Spleen (tissue), 11 donors: ENCODE data around the gene ETV6. TPM values are rescaled to one million over a fixed set of nuclear protein-coding genes. Genes with fewer than 3 reads are reported as not detected.

Experiments used
- DNase-seq: peaks from one replicate; pipeline ENCODE4 v3.0.0-alpha.2; 2020
- H3K27ac ChIP-seq, 8 donors: fragments of 200-600 bp; sonication (generic) in 7 of 8; 1 replicate in 4 of 8; 2 replicates in 4 of 8; pipeline versions ENCODE4 v1.5.0 to v1.8.0; 2016 to 2021; ENCODE audit warnings: inconsistent platforms in 4 of 8, mild to moderate bottlenecking in 4 of 8, moderate library complexity in 1 of 8
- H3K27me3 ChIP-seq, 7 donors: fragments of 200-600 bp; sonication (generic) in 6 of 7; replicated peaks in 1 of 7; 1 replicate in 4 of 7; 2 replicates in 3 of 7; pipeline versions ENCODE4 v1.5.0 to v1.8.0; 2016 to 2021; ENCODE audit warnings: inconsistent platforms in 3 of 7, mild to moderate bottlenecking in 1 of 7
- H3K36me3 ChIP-seq, 6 donors: fragments of 200-600 bp; sonication (generic) in 5 of 6; 1 replicate in 4 of 6; 2 replicates in 2 of 6; pipeline versions ENCODE4 v1.5.0 to v1.8.0; 2016 to 2021; ENCODE audit warnings: inconsistent platforms in 2 of 6
- H3K4me1 ChIP-seq, 6 donors: fragments of 200-600 bp; sonication (generic) in 5 of 6; 1 replicate in 3 of 6; 2 replicates in 3 of 6; pipeline versions ENCODE4 v1.5.0 to v1.8.0; 2016 to 2021; ENCODE audit warnings: inconsistent platforms in 3 of 6
- H3K4me3 ChIP-seq, 8 donors: fragments of 200-600 bp; sonication (generic) in 7 of 8; 1 replicate in 4 of 8; 2 replicates in 4 of 8; pipeline versions ENCODE4 v1.5.0 to v1.8.0; 2016 to 2021; ENCODE audit warnings: inconsistent platforms in 4 of 8, mild to moderate bottlenecking in 4 of 8, moderate library complexity in 2 of 8
- H3K9me3 ChIP-seq, 8 donors: fragments of 200-600 bp; sonication (generic) in 7 of 8; 1 replicate in 4 of 8; 2 replicates in 4 of 8; pipeline versions ENCODE4 v1.5.0 to v1.8.0; 2016 to 2021; ENCODE audit warnings: inconsistent platforms in 4 of 8
- POLR2A ChIP-seq, 3 donors: fragments of 450-650 bp; IDR thresholded peaks; one replicate each; pipeline ENCODE4 v1.5.1; 2017; ENCODE audit warnings: antibody characterized with exemption in 3 of 3, mild to moderate bottlenecking in 1 of 3
- POLR2AphosphoS5 ChIP-seq, 3 donors: sonication (generic); formaldehyde crosslinking; IDR thresholded peaks; one replicate each; pipeline ENCODE4 v1.5.1; 2017; ENCODE audit warnings: antibody characterized with exemption in 3 of 3
- WGBS, 5 donors: extraction: QIAGEN DNeasy Blood & Tissue Kit in 3 of 5; methylation state at CpG; one replicate each; pipeline versions ENCODE4 v1.1.5 to v1.1.7; 2013 to 2018; 5-methylcytosine and 5-hydroxymethylcytosine counted together
- intact Hi-C: fragments of 100-400 bp; cut with DNase I; formaldehyde crosslinking; loops from one replicate; pipeline ENCODE4 v1.15.0; 2023; ENCODE audit warnings: low total_unique reads
- polyA plus RNA-seq, 3 donors: library from polyadenylated mRNA; stranded (reverse); fragments of 200-250 nt; gene quantifications; one replicate each; pipeline ENCODE4 v1.2.1, GENCODE V29; 2013
- total RNA-seq, 7 donors: library from RNA; depleted of rRNA in 3 of 7; stranded (reverse); fragments of >200 nt in 3 of 7; fragmentation: NEBNext Ultra II Directional in 4 of 7; extraction: Animal tissue kit (Norgen Biotek cat#: 25700) in 4 of 7; gene quantifications; one replicate each; pipeline versions ENCODE4 v1.1.0 to v1.2.1, GENCODE V29; 2016 to 2021
- TF ChIP-seq, protein P1 (sequence below), 11 experiments: fragments of 200-600 bp in 7 of 11; fragments of 450-650 bp in 4 of 11; sonication (generic) in 4 of 11; IDR thresholded peaks in 8 of 11; conservative IDR thresholded peaks in 3 of 11; 1 replicate in 7 of 11; 2 replicates in 4 of 11; pipeline versions ENCODE4 v1.4.0 to v1.8.0; 2016 to 2021; ENCODE audit warnings: antibody characterized with exemption in 11 of 11, inconsistent platforms in 4 of 11, mild to moderate bottlenecking in 1 of 11
- donor health status: healthy with polysubstance abuse.
- donor health status: DM: no; HTN: no; CAD: no; lungs with moderate emphysema.
- donor health status: DM: no; HTN: no; CAD: no.
- donor health status: Bipolar disorder and iron deficiency.
- donor health status: healthy.
- donor health status: DM: no; HTN: no; CAD: no.
- donor health status: DM: yes; HTN: yes; CAD: no.

ETV6 gene
- total and polyA plus RNA-seq, 10 donors = 7.2 to 116 (median 57.8) TPM

- no peaks in the 10 kb centered on the region for H3K27me3 ChIP-seq
- intact Hi-C loops = no loop called here
- DNase-seq = no peak
- peaks cover 0 to 6% (median 0%) of the 10 kb centered on the region in 6 donors for H3K36me3 ChIP-seq
- H3K27ac ChIP-seq = peak overlapping the region; percentile 57 to 93 (median 86)
- no peak for TF ChIP-seq POLR2AphosphoS5 (IDR thresholded peaks at IDR 0.05)
- H3K9me3 ChIP-seq = no peaks in the 10 kb centered on the region
- no peak overlapping the region for H3K4me3 ChIP-seq
- peaks cover 46 to 91% (median 76%) of the 10 kb centered on the region in 6 donors for H3K4me1 ChIP-seq
These were observed 115.4 kb downstream of the ETV6 start for GRCh38 chr12:11764837-11765236.

DNA sequence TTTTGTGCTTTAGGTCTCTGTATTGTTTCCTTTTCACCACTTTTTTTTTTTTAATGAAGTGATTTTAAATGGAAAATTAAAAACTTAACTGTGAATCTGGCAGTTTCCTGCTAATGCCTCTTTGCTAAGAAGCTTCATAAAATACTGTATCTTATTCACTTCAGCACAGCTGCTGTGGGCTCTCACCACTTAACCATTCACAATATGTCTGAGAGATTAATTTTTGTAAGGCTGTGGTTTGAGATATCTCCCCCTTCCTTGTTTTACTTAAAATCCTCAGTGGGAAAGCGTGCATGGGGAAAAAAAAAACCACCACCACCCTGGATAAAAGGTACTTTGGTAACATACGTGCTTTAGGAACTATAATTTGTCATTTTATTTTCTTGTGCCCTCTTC is 115.9 kb downstream of the ETV6 start:
- no peaks in the 10 kb centered on the region for H3K9me3 ChIP-seq
- H3K27me3 ChIP-seq = no peaks in the 10 kb centered on the region
- 26 to 48% (median 39%) methylated on average over 2 of the region's 2 CpGs for WGBS, 5 donors
- peak overlapping the region; percentile 57 to 93 (median 86) for H3K27ac ChIP-seq
- H3K36me3 ChIP-seq = peaks cover 0 to 6% (median 0%) of the 10 kb centered on the region in 6 donors
- TF ChIP-seq, protein P1, sequence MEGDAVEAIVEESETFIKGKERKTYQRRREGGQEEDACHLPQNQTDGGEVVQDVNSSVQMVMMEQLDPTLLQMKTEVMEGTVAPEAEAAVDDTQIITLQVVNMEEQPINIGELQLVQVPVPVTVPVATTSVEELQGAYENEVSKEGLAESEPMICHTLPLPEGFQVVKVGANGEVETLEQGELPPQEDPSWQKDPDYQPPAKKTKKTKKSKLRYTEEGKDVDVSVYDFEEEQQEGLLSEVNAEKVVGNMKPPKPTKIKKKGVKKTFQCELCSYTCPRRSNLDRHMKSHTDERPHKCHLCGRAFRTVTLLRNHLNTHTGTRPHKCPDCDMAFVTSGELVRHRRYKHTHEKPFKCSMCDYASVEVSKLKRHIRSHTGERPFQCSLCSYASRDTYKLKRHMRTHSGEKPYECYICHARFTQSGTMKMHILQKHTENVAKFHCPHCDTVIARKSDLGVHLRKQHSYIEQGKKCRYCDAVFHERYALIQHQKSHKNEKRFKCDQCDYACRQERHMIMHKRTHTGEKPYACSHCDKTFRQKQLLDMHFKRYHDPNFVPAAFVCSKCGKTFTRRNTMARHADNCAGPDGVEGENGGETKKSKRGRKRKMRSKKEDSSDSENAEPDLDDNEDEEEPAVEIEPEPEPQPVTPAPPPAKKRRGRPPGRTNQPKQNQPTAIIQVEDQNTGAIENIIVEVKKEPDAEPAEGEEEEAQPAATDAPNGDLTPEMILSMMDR (IDR thresholded peaks at IDR 0.05 in 8 of 11, conservative IDR thresholded peaks at IDR 0.05 in 3 of 11) = no peak
- TF ChIP-seq POLR2AphosphoS5 (IDR thresholded peaks at IDR 0.05) (no peak), POLR2A (IDR thresholded peaks at IDR 0.05) (no peak)
- DNase-seq = no peak
- H3K4me1 ChIP-seq = peaks cover 50 to 96% (median 81%) of the 10 kb centered on the region in 6 donors
- H3K4me3 ChIP-seq = peak overlapping the region in 1 of 8 donors; percentile 48
- intact Hi-C loops = no loop called here

GRCh38 chr12:11765817-11766794 is 116.6 kb downstream of the ETV6 start:
- Histone ChIP-seq H3K4me3 (peak overlapping the region in 2 of 8 donors; percentile 14 to 48), H3K27ac (peak overlapping the region; percentile 57 to 93 (median 86)), H3K27me3 (no peaks in the 10 kb centered on the region), H3K4me1 (peaks cover 52 to 100% (median 83%) of the 10 kb centered on the region in 6 donors), H3K36me3 (peaks cover 0 to 5% (median 0%) of the 10 kb centered on the region in 6 donors), H3K9me3 (no peaks in the 10 kb centered on the region)
- intact Hi-C loops = no loop called here
- WGBS, 5 donors = 14 to 28% (median 20%) methylated on average over 19 of the region's 19 CpGs
- peak; percentile 83 for DNase-seq
- TF ChIP-seq POLR2AphosphoS5 (IDR thresholded peaks at IDR 0.05) (peak; percentile 37 to 67 (median 45)), POLR2A (IDR thresholded peaks at IDR 0.05) (no peak)
- TF ChIP-seq, protein P1 (IDR thresholded peaks at IDR 0.05 in 8 of 11, conservative IDR thresholded peaks at IDR 0.05 in 3 of 11) = no peak

GRCh38 chr12:11767029-11767724 is 117.7 kb downstream of the ETV6 start:
- TF ChIP-seq POLR2AphosphoS5 (IDR thresholded peaks at IDR 0.05) (no peak), POLR2A (IDR thresholded peaks at IDR 0.05) (no peak)
- TF ChIP-seq, protein P1 (IDR thresholded peaks at IDR 0.05 in 8 of 11, conservative IDR thresholded peaks at IDR 0.05 in 3 of 11) = no peak

More at GRCh38 chr12:11767029-11767724, 117.7 kb downstream of the ETV6 start:
- H3K27me3 ChIP-seq = no peaks in the 10 kb centered on the region
- DNase-seq = no peak
- no peaks in the 10 kb centered on the region for H3K9me3 ChIP-seq
- 70 to 95% (median 83%) methylated on average over 4 of the region's 4 CpGs for WGBS, 5 donors
- peak overlapping the region; percentile 57 to 93 (median 86) for H3K27ac ChIP-seq
- peaks cover 47 to 100% (median 74%) of the 10 kb centered on the region in 6 donors for H3K4me1 ChIP-seq
- no peak overlapping the region for H3K4me3 ChIP-seq
- H3K36me3 ChIP-seq = peaks cover 0 to 6% (median 0%) of the 10 kb centered on the region in 6 donors
- intact Hi-C loops = no loop called here
